Adipose tissue (tissue), 3 donors: ENCODE data around the gene ZNF630. TPM values are rescaled to one million over a fixed set of nuclear protein-coding genes. Genes with fewer than 3 reads are reported as not detected.
"Not testable (repeated sequence)": the region's sequence is repeated elsewhere in the genome, so short reads cannot be mapped to it uniquely, and the experiment has no call there.

ENCODE experiments used
- H3K27ac ChIP-seq: one replicate; pipeline ENCODE4 v1.5.1; 2013; ENCODE audit warnings: low read depth, low read length
- WGBS, 3 donors: extraction: QIAGEN DNeasy Blood & Tissue Kit; methylation state at CpG; one replicate each; pipeline ENCODE4 v1.1.7; 2013; 5-methylcytosine and 5-hydroxymethylcytosine counted together
- polyA plus RNA-seq, 3 donors: library from polyadenylated mRNA; stranded (reverse); fragments of 200-250 nt; gene quantifications; one replicate each; pipeline ENCODE4 v1.2.3, GENCODE V29; 2013
- donor health status: healthy with polysubstance abuse.
- donor health status: Bipolar disorder and iron deficiency.
- donor health status: healthy.

ZNF630 gene
- polyA plus RNA-seq = 1 to 10 TPM in 2 of 3 donors, under 1 TPM in 1; 0.76 to 2.5 (median 1.2) TPM

- H3K27ac ChIP-seq = no peak within 1 kb of the TSS
- WGBS, 3 donors = 1 to 30% (median 1%) methylated on average over 38 to 48 of the region's 48 CpGs
These were observed at the start of gene ZNF630 for GRCh38 chrX:48071064-48071985. ZNF630 (minus strand) TSS chrX:48071640; CDS start chrX:48066886, 4,754 bp downstream.

- H3K27ac ChIP-seq = no peak overlapping the region
These were observed 36.3 kb upstream of the ZNF630 start for GRCh38 chrX:48107717-48108116.

GRCh38 chrX:48102874-48103374, 31.5 kb upstream of the ZNF630 start:
- 77 to 89% (median 83%) methylated on average over 6 of the region's 6 CpGs for WGBS, 3 donors
- H3K27ac ChIP-seq = no peak overlapping the region

More at GRCh38 chrX:48107717-48108116, 36.3 kb upstream of the ZNF630 start:
- 74 to 88% (median 76%) methylated on average over 6 of the region's 6 CpGs for WGBS, 3 donors

GRCh38 chrX:48101443-48101842, 30.0 kb upstream of the ZNF630 start:
- 75 to 92% (median 91%) methylated on average over 3 of the region's 3 CpGs for WGBS, 3 donors
- no peak overlapping the region for H3K27ac ChIP-seq

GRCh38 chrX:48092558-48092957, 21.1 kb upstream of the ZNF630 start:
- whole genome bisulfite sequencing, 3 donors = 62 to 93% (median 82%) methylated on average over 2 to 3 of the region's 3 CpGs
- not testable (repeated sequence) for H3K27ac ChIP-seq

- 31 to 80% (median 66%) methylated on average over 5 of the region's 5 CpGs for WGBS, 3 donors
- H3K27ac ChIP-seq = no peak overlapping the region
These were observed 18.7 kb upstream of the ZNF630 start for GRCh38 chrX:48090123-48090522.

GRCh38 chrX:48086082-48086481, 14.6 kb upstream of the ZNF630 start:
- no peak overlapping the region for H3K27ac ChIP-seq

GRCh38 chrX:48083706-48084105, 12.3 kb upstream of the ZNF630 start:
- H3K27ac ChIP-seq = no peak overlapping the region
- 76 to 90% (median 83%) methylated on average over 5 of the region's 5 CpGs for WGBS, 3 donors

GRCh38 chrX:48083212-48083611, 11.8 kb upstream of the ZNF630 start:
- no peak overlapping the region for H3K27ac ChIP-seq
- WGBS, 3 donors = 11 to 12% (median 12%) methylated on average over 9 of the region's 9 CpGs

GRCh38 chrX:48076343-48076742, 4.9 kb upstream of the ZNF630 start:
- WGBS, 3 donors = 70 to 100% (median 97%) methylated on average over 2 of the region's 2 CpGs

GRCh38 chrX:48071986-48072605, 656 bp upstream of the ZNF630 start:
- H3K27ac ChIP-seq = no peak overlapping the region

More at GRCh38 chrX:48076343-48076742, 4.9 kb upstream of the ZNF630 start:
- H3K27ac ChIP-seq = no peak overlapping the region

GRCh38 chrX:48068096-48068887, 3.1 kb downstream of the ZNF630 start:
- WGBS, 3 donors = 69 to 86% (median 79%) methylated on average over 3 of the region's 3 CpGs

More at GRCh38 chrX:48071986-48072605, 656 bp upstream of the ZNF630 start:
- 50 to 61% (median 55%) methylated on average over 9 of the region's 9 CpGs for whole genome bisulfite sequencing, 3 donors

GRCh38 chrX:48064261-48064660, 7.2 kb downstream of the ZNF630 start:
- WGBS, 3 donors = 72 to 93% (median 90%) methylated on average over 4 of the region's 4 CpGs
- H3K27ac ChIP-seq = no peak overlapping the region

More at GRCh38 chrX:48068096-48068887, 3.1 kb downstream of the ZNF630 start:
- H3K27ac ChIP-seq = no peak overlapping the region

GRCh38 chrX:48059296-48059639, 12.2 kb downstream of the ZNF630 start:
- H3K27ac ChIP-seq = no peak overlapping the region

GRCh38 chrX:48058621-48059295, 12.7 kb downstream of the ZNF630 start:
- WGBS, 3 donors = 78 to 98% (median 94%) methylated on average over 2 of the region's 2 CpGs
- H3K27ac ChIP-seq = no peak overlapping the region

More at GRCh38 chrX:48059296-48059639, 12.2 kb downstream of the ZNF630 start:
- WGBS, 3 donors = 85 to 100% (median 97%) methylated on average over 1 of the region's 1 CpG

GRCh38 chrX:48046846-48047245, 24.6 kb downstream of the ZNF630 start:
- H3K27ac ChIP-seq = no peak overlapping the region
- WGBS, 3 donors = 75 to 94% (median 94%) methylated on average over 5 of the region's 5 CpGs

GRCh38 chrX:48045410-48046311, 25.8 kb downstream of the ZNF630 start:
- 46 to 65% (median 48%) methylated on average over 8 of the region's 8 CpGs for WGBS, 3 donors
- no peak overlapping the region for H3K27ac ChIP-seq
